CD4-positive, alpha-beta T cell treated with Interferon alpha-2 for 1 hour (primary cell): Measurements from ENCODE around the gene ZNF322.
"Not testable (repeated sequence)": the region's sequence is repeated elsewhere in the genome, so short reads cannot be mapped to it uniquely, and the experiment has no call there.

ENCODE experiments used
- DNase-seq, 2 donors: peaks; one replicate each; pipeline ENCODE4 v3.0.0-alpha.2; 2020 to 2022

The ZNF322 gene, protein sequence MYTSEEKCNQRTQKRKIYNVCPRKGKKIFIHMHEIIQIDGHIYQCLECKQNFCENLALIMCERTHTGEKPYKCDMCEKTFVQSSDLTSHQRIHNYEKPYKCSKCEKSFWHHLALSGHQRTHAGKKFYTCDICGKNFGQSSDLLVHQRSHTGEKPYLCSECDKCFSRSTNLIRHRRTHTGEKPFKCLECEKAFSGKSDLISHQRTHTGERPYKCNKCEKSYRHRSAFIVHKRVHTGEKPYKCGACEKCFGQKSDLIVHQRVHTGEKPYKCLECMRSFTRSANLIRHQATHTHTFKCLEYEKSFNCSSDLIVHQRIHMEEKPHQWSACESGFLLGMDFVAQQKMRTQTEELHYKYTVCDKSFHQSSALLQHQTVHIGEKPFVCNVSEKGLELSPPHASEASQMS

DNA sequence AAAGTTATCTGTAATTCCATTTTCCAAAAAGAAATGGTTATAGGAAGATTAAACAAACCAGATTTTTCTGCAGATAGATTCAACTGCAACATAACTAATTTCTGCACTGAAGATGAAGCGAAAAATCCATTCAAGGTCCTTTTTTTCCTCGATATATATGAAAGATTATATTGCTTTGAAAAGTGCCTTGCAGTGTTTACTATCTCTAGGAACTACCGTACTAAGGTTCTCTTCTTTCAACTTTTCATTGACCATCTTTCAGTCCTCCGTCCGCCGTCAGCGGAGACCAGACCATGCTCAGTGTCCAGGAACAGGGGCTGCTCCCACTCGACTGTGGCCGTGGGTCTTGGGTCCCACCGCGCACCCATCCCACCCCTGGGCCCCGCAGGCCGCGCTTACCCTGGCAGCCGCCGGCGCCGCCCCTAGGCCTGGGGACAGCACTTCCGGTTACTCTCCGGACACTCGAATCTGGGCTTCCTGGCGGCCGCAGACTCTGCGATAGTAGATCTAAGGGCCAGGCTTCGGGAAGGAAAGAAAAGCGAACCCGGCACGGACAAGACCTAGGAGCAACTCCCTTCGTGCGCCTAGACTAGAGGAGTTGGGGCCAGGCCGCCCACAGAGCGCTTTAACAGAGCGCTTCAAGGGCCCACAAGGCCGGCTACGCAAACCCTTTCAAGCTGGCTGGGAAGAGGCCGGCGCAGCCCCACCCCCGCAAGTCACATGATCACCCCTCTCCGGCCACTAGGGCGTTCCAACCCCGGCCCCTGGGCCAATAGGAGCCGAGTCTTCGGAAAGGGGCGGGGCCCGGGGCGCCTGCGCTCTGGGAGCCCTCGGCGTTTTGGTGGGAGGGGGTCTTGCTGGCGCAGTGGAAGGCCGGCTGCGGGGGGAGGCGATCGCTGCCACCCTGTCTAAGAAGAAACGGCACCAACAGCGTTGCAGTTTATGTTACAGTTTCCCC, at the start of gene ZNF322:
Gene ZNF322 (minus strand): TSS at position 705 of the 958 bp plus-strand sequence. CDS start 21,193 bp downstream, outside the sequence.
- DNase-seq, result peak; percentile 88 to 91

DNA sequence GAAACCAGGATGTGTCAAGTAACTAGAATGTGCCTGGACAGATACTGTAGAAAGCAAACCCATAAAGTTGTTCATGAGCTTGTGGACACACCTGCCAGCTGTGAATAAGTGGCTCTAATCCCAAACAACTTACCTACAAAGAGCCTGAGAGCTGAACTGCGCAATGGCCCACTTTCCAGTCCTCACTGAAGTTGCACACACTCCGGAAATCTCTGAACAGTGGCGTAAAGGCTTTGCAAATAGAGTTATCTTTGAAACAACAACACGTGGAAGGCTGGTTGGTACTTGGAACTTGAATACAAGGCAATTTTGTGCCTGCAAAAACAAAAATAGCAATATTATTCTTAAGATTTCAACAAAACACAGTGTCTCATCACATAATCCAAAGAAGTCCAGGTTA, 46.2 kb upstream of the ZNF322 start:
- not testable (repeated sequence) for DNase-seq

DNA sequence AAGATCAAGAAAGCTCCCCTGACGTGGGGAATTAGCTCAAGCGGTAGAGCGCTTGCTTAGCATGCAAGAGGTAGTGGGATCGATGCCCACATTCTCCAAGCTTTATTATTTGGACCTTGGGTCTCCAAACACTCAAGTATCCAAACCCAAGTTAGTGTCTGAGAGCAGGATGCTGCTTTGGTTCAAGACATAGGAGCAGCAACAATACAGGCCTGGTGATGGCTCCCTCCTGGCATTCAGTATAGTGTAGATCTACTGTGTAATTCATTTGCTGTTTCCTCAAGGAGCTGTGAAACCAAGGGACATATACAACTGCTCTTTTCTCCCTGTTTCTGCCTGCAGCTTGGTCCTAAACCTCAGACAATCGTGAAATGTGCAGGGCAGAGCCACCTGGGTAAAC, 45.8 kb upstream of the ZNF322 start:
- DNase-seq, result not testable (repeated sequence)

DNA sequence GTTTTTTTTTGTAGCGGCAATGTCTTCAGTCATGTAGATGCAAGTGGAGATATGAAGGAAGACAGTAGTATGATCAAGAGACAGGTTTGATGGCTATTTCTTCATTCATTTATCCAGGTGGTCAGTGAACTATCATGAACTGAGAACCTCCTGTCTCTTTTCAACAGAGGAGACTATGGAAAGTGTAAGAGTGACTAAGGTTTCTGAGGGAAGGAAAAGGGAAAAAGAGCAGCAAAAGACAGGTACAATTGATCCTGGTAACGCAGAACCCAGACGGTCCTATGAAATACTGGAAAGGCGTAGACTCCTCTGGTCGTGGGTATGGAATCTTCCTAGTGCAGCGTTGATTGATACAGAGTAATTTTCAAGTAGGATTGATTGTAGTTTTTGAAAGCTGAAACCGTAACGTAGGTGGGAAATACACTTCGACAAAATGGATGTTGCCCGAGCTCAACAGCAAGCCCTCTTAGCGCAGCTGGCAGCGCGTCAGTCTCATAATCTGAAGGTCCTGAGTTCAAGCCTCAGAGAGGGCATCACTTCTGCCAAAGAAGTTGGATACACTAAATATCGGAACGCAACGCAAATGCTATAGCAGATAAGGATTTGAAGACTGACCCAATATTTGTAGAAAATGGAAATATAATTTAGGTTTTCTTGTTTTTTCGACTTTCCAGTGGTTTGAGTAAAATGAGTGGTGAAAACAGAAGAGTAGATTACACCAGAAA, 41.6 kb upstream of the ZNF322 start:
- not testable (repeated sequence) for DNase-seq

DNA sequence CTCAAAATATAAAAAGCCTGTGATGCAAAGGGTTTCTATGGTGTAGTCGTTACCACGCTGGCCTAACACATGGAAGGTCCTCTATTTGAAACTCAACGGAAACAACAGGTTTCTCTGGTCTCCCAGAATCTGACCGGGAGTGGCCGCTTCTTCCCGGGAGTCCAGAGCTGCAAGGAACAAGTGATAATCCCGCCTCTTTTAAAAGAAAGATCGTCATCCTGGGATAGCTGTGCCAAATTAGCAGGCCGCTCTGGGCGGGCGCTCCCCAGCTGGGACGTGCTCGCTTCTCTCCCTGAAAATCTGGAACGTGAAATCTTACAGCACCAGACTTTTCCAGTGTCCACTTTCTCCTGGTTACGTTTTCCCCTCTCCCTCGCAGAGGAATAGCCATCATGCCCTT, 38.0 kb upstream of the ZNF322 start:
- DNase-seq, result not testable (repeated sequence)

DNA sequence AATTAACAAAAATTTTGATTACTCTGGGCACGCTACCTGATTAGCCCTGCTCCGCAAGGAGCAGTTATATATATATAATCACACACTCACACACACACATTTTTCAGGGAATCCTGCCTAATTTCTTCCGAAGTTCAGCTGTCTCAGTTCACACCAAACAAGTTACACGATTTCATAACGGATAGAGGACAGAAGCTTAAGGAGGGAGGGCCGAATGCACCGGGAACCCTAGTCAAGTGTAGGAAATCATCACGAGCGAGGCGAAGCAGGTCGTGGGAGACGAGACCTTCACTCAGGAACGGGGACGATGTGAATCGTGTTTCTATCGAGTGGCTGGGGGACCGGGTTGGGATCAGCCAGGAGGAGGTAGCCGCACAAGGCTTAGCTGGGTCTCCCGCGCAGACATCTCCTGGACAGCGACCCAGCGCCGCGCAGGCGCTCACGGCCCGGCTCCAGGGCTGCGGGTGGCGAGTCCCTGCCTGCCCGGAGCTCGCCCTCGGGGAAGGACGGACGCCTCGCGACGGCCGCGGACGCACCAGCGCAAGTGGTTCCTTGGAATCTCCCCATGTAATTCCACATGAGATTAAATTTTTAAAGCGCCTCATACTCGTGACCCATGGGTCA, 29.9 kb upstream of the ZNF322 start:
- DNase-seq, result not testable (repeated sequence)

DNA sequence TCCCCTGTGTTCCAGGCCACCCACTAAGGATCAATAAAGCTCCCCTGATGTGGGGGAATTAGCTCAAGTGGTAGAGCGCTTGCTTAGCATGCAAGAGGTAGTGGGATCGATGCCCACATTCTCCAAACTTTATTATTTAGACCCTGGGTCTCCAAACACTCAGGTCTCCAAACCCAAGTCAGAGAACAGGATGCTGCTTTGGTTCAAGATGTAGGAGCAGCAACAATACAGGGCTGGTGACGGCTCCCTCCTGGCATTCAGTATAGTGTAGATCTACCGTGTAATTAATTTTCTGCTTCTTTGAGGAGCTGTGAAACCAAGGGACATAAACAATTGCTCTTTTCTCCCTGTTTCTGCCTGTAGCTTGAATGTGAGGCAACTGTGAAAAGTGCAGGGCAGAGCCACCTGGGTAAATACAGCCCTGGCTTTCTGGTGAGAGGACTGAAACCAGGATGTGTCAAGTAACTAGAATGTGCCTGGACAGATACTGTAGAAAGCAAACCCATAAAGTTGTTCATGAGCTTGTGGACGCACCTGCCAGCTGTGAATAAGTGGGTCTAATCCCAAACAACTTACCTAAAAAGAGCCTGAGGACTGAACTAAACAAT, 23.0 kb upstream of the ZNF322 start:
- not testable (repeated sequence) for DNase-seq

DNA sequence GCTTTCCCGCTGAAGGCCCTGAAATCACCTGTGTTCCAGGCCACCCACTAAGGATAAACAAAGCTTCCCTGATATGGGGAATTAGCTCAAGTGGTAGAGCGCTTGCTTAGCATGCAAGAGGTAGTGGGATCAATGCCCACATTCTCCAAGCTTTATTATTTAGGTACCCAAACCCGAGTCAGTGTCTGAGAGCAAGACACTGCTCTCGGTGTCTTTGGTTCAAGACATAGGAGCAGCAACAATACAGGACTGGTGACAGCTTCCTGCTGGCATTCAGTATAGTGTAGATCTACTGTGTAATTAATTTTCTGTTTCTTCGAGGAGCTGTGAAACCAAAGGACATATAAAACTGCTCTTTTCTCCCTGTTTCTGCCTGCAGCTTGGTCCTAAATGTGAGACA, 13.7 kb upstream of the ZNF322 start:
- DNase-seq, result not testable (repeated sequence)

DNA sequence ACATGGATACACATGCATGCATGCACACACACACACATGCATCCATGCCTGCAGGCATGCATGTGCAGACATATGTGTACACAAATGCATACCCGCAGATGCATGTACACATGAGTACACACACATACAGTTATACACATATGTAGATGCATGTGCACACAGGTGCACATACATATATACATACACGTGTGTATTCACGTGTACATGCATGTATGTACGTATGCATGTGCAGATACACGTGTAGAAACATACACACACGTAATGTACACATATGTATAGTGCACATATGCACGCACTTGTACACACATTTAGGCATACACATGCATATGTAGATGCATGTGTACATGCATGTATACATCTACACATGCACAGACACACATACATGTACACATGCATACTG, 11.0 kb upstream of the ZNF322 start:
- not testable (repeated sequence) for DNase-seq

DNA sequence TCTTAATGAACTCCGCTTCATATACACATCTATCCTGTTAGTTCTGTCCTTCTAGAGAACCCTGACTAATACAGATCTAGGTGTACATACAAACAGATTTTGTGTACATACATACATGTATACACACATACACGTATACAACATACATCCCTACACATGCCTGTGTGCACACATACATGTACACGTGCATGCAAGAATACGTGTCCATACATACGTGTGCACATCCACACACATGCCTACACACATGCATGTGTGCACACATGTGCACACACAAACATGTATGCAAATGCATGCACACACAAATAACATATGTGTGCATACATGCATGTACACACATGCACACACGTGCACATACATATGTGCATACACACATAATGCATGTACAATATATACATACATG, 10.5 kb upstream of the ZNF322 start:
- not testable (repeated sequence) for DNase-seq

DNA sequence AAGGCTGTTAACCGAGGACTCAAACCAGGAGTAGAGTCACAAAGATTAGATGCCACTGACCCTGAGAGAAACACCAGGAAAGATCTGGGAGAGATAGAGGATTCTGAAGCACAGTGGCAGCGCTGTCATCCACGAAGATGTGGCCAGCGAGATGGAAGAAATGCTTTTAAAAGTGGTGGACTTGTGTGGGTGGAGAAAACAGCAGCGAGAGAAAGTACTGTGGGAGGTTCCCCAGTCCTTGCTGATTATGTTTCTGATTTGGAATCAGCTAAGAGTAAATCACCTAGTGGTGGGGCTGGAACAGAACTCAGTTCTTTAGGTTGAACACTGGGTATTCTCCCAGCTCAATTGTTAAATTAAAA, 435 bp upstream of the ZNF322 start:
- DNase-seq, result peak in 1 of 2 donors; percentile 50

DNA sequence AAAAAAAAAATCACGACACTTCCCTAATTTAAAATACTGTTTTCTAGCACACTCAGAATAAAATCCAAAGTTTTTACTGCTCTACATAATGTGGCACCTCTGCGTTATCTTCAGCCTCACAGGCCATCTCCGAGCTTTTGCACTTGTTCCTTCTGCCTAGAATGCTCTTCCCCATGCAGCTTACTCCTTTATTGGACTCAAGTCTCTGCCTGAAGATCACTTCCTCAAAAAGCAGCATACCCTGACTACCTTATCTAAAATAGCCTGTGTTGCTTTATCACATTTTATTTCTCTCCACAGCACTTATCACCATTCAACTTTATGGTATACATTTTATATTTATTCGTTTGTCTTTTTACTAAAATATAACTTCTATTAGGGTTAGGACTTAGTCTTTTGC, 2.3 kb downstream of the ZNF322 start:
- no peak for DNase-seq

DNA sequence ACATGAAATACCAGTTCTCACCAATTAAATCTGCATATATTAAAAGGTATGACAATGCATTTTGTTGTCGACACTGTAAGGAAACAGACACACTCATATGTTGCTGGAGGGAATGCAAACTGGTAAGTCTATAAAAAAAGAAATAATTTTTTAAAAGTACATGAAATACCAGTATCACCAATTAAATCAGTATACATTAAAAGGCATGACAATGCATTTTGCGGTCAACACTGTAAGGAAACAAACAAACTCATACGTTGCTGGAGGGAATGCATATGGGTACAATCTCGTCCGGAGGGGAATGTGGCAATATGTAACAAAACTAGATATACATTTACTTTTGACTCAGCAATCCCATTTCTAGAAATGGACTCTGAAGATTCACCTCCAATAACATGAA, 6.5 kb downstream of the ZNF322 start:
- no peak for DNase-seq

DNA sequence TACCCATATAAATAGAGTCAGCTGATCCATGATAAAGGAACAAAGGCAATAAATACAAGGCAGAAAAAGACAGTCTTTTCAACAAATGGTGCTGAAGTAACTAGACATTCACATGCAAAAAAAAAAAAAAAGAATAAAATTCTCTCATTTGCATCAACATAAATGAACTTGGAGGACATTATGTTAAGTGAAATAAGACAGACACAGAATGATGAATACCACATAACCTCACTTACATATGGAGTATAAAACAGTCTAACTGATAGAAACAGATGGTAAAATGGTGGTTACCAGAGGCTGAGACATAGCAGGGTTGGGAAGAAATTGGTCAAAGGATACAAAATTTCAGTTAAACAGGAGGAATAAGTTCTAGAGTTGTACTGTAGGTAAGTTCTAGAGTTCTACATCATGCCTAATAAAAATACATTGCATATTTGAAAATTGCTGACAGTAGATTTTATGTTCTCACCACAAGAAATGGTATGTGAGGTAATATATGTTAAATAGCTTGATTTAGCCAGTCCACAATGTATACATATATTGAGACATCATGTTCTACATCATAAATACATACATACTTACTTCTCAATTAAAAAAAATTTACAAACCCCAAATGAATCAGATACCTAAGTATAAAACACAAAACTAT, 8.3 kb downstream of the ZNF322 start:
- DNase-seq, result no peak

DNA sequence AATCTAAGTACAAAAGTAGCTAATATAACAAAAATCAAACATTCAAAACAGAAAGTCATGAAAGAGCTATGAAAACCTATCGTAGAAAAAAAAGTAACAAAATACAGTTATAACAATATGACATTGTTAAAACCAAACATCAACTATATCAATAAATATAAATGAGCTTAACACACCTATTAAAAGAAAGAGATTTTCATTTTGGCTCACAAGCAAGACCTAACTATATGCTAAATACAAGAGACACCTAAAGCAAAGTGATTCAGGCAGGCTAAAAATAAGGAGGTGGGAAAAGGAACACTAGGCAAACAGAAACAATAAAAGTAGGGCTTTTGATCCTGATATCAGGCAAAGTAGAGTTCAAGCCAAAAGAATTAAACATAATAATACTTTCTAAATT, 13.5 kb downstream of the ZNF322 start:
- DNase-seq, result no peak

DNA sequence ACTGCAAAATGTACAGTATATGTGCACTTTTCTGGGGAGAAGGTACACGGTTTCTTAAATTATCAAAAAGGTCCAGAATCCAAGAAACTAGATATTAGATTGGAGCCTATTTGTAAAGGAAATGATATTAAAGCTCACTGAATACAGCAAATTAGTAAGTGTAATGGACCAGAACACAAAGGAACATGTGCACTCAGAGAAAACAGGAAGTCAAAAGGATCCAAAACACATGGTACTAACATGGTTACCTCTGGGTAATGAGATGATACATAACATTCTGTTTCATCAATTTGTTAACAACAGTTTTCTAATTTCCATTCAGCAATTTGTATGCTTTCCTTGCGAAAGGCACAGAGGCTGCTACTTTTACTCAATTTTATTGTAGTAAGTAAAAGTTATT, 18.7 kb downstream of the ZNF322 start:
- no peak for DNase-seq

DNA sequence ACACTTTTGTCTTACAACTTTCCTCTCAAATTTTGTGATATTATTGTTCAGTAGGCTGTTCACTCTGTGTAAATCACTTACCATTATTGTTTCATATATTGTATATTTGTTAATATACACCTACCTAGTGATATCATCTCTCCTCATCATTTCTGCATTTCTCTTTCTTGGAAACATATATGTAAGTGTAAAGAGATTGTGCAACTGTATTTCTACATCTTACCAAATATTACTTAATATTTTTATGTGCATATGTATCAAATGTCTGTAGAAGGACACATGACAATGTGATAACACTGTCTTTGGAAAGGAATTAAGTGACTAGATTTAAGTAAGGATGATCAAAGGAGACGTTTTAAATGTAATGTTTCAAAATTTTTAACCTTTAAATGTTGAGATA, 30.2 kb downstream of the ZNF322 start:
- DNase-seq, result no peak

DNA sequence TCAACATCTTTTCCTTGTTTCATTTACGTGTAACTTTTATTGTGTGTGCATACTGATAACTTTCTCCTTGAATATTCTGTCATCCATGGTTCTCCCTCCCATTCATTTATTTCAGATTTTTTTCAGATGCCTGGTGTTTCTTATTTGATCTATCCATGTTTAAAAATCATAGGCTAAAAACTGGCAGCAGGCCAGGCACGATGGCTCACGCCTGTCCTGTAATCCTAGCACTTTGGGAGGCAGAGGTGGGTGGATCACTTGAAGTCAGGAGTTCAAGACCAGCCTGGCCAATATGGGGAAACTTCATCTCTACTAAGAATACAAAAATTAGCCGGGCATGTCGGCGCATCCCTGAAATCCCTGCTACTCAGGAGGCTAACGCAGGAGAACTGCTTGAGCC, 31.7 kb downstream of the ZNF322 start:
- no peak for DNase-seq

DNA sequence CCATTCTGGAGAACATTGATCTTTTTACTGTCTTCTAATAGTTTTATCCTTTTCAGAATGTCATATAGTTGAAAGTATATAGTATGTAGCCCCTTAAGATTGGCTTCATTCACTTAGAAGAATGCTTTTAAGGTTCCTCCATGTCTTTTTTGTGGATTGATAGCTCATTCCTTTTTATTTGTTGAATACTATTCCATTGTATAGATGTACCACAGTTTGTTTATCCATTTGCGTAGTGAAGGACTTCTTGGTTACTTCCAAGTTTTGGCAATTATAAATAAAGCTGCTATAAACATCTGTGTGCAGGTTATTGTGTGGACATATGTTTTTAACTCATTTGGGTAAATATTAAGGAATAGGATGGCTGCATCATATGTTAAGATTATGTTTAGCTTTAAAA, 35.0 kb downstream of the ZNF322 start:
- DNase-seq, result no peak

DNA sequence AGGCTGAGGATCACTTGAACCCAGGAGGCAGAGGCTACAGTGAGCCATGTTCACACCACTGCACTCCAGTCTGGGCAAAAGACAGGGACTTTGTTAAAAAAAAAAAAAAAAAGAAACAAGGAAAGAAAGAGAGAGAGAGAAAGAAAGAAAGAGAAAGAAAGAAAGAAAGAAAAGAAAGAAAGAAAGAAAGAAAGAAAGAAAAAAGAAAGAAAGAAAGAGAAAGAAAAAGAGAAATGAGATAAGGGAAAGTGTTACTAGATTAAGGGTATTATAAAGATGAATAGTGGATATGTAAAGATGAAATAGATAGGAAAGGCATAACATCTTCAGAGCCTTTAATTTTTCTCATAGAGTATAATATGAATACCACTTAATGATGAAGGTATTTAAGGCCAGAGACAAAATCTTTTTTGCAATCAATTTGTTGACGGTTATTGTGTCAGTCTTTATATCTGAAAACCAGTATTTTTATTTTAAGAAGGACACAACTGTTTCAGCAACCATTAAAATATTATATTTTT, 36.1 kb downstream of the ZNF322 start:
- no peak for DNase-seq
